Keratinocyte (primary cell): Measurements from ENCODE around the gene CBX8. TPM values are rescaled to one million over a fixed set of nuclear protein-coding genes. Genes with fewer than 3 reads are reported as not detected.

ENCODE experiments used
- DNase-seq: peaks from one replicate; pipeline ENCODE4 v3.0.0-alpha.2; 2011; ENCODE audit warnings: low read depth, missing footprints, low spot score
- FAIRE-seq: peaks from 2 replicates; lab custom pipeline; 2011; peaks lifted over from hg19 to GRCh38; lab: Jason Lieb, UNC
- H2AFZ ChIP-seq: 2 replicates; pipeline ENCODE4 v1.6.0; 2012; ENCODE audit warnings: low read length, control low read depth, inconsistent platforms; ENCODE audit not compliant: control insufficient read depth
- H3K27ac ChIP-seq: 2 replicates; pipeline ENCODE4 v1.5.1; 2011; ENCODE audit warnings: low read length; ENCODE audit not compliant: control insufficient read depth, insufficient read depth
- H3K27me3 ChIP-seq: 3 replicates; pipeline ENCODE4 v1.6.0; 2011; ENCODE audit warnings: low read length; ENCODE audit not compliant: control insufficient read depth, insufficient read depth; ENCODE audit errors: extremely low read depth
- H3K36me3 ChIP-seq, 2 experiments: 2 replicates in 1 of 2; 3 replicates in 1 of 2; pipeline ENCODE4 v1.5.1; 2011; ENCODE audit warnings: low read length in 2 of 2, mild to moderate bottlenecking in 1 of 2; ENCODE audit not compliant: control insufficient read depth in 2 of 2, insufficient read depth in 2 of 2; ENCODE audit errors: extremely low read depth in 1 of 2
- H3K4me1 ChIP-seq: 3 replicates; pipeline ENCODE4 v1.5.1; 2011; ENCODE audit warnings: low read length; ENCODE audit not compliant: control insufficient read depth, insufficient read depth; ENCODE audit errors: extremely low read depth
- H3K4me2 ChIP-seq: 3 replicates; pipeline ENCODE4 v1.6.0; 2011; ENCODE audit warnings: low read depth, low read length; ENCODE audit not compliant: control insufficient read depth, insufficient read depth; ENCODE audit errors: extremely low read depth
- H3K4me3 ChIP-seq, 3 experiments: fragments of 200-600 bp in 1 of 3; sonication (generic) in 1 of 3; 2 replicates in 2 of 3; 3 replicates in 1 of 3; pipeline ENCODE4 v1.5.1; 2011 to 2016; ENCODE audit warnings: low read length in 3 of 3, mild to moderate bottlenecking in 3 of 3, control low read depth in 2 of 3, inconsistent platforms in 1 of 3, low read depth in 1 of 3, mixed read lengths in 1 of 3, mixed run types in 1 of 3, moderate library complexity in 1 of 3; ENCODE audit not compliant: control insufficient read depth in 2 of 3, insufficient read depth in 2 of 3; ENCODE audit errors: extremely low read depth in 1 of 3
- H3K79me2 ChIP-seq: 2 replicates; pipeline ENCODE4 v1.6.0; 2012; ENCODE audit warnings: low read length; ENCODE audit not compliant: control insufficient read depth, insufficient read depth
- H3K9ac ChIP-seq: 3 replicates; pipeline ENCODE4 v1.6.0; 2011; ENCODE audit warnings: low read length; ENCODE audit not compliant: control insufficient read depth, insufficient read depth; ENCODE audit errors: extremely low read depth
- H3K9me1 ChIP-seq: 3 replicates; pipeline ENCODE4 v1.6.0; 2011; ENCODE audit warnings: low read length; ENCODE audit not compliant: control insufficient read depth, insufficient read depth; ENCODE audit errors: extremely low read depth
- H3K9me3 ChIP-seq: 2 replicates; pipeline ENCODE4 v1.5.1; 2012; ENCODE audit warnings: low read depth, low read length; ENCODE audit not compliant: control insufficient read depth
- H4K20me1 ChIP-seq: 3 replicates; pipeline ENCODE4 v1.6.0; 2011; ENCODE audit warnings: low read length; ENCODE audit not compliant: control insufficient read depth, insufficient read depth; ENCODE audit errors: extremely low read depth
- EZH2 ChIP-seq: IDR thresholded peaks from one replicate; pipeline ENCODE4 v1.6.1; 2012; ENCODE audit warnings: inconsistent platforms, mild to moderate bottlenecking, low read length, moderate library complexity
- dilution Hi-C: fragments of 300-500 bp; cut with MboI; formaldehyde crosslinking; loops from one replicate; pipeline ENCODE4 v1.7.0; 2020; ENCODE audit warnings: low sequenced_read_pairs; ENCODE audit not compliant: extremely low pct_ligation_motif_present
- polyA plus RNA-seq, 5 experiments: library from polyadenylated mRNA; depleted of rRNA in 3 of 5; stranded (reverse) in 3 of 5; stranded (forward) in 1 of 5; unstranded in 1 of 5; fragments of >200 nt; gene quantifications; 1 replicate in 1 of 5; 2 replicates in 3 of 5; 3 replicates in 1 of 5; pipeline versions ENCODE4 v1.2.1 to v1.2.3, GENCODE V29; 2011 to 2012; ENCODE audit warnings: missing spikeins in 2 of 5, low read depth in 1 of 5, low replicate concordance in 1 of 5
- TF ChIP-seq, protein P1 (sequence below), 3 experiments: IDR thresholded peaks in 1 of 3; conservative IDR thresholded peaks in 1 of 3; optimal IDR thresholded peaks in 1 of 3; 2 replicates in 2 of 3; 3 replicates in 1 of 3; pipeline versions ENCODE3 to v1.5.1; 2011; ENCODE audit warnings: low read length in 3 of 3, mild to moderate bottlenecking in 3 of 3, moderate library complexity in 2 of 3, control low read depth in 1 of 3, inconsistent platforms in 1 of 3; ENCODE audit not compliant: insufficient read depth in 2 of 3; ENCODE audit errors: extremely low read depth in 1 of 3

The CBX8 gene
- polyA plus RNA-seq, 1 donor (not counting 4 experiments of a cell fraction or from before 2014, with no cell fraction given), result 0.49 TPM

DNA sequence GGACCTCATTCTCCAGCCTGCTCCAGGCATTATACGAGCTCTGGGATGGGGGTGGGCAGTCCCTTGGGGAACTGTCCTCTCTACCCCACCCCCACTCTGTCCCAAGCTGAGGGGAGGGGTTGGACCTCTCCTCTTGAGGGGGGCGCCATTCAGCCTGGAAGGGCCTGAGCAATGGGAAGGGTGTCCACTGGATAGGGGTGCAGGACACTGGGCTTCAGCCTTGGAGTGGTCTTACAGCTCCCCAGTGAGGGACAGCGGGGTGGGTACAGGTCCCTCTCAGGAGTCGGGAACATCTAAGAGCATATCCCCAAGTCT, 9.5 kb upstream of the CBX8 start:
- Histone ChIP-seq H3K4me3 (no peak overlapping the region), H3K4me2 (no peak overlapping the region), H3K36me3 (no peaks in the 10 kb centered on the region), H3K9ac (no peak overlapping the region), H3K9me1 (no peaks in the 10 kb centered on the region), H2AFZ (no peak overlapping the region), H3K27ac (no peak overlapping the region), H4K20me1 (peaks cover 3% of the 10 kb centered on the region), H3K4me1 (peaks cover 9% of the 10 kb centered on the region), H3K79me2 (no peaks in the 10 kb centered on the region), H3K9me3 (no peaks in the 10 kb centered on the region), H3K27me3 (peaks cover 93% of the 10 kb centered on the region)
- no peak for DNase-seq
- TF ChIP-seq EZH2, result no peak
- TF ChIP-seq, protein P1, sequence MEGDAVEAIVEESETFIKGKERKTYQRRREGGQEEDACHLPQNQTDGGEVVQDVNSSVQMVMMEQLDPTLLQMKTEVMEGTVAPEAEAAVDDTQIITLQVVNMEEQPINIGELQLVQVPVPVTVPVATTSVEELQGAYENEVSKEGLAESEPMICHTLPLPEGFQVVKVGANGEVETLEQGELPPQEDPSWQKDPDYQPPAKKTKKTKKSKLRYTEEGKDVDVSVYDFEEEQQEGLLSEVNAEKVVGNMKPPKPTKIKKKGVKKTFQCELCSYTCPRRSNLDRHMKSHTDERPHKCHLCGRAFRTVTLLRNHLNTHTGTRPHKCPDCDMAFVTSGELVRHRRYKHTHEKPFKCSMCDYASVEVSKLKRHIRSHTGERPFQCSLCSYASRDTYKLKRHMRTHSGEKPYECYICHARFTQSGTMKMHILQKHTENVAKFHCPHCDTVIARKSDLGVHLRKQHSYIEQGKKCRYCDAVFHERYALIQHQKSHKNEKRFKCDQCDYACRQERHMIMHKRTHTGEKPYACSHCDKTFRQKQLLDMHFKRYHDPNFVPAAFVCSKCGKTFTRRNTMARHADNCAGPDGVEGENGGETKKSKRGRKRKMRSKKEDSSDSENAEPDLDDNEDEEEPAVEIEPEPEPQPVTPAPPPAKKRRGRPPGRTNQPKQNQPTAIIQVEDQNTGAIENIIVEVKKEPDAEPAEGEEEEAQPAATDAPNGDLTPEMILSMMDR (optimal IDR thresholded peaks at IDR 0.05 in 1 of 3, IDR thresholded peaks at IDR 0.05 in 1 of 3, conservative IDR thresholded peaks at IDR 0.05 in 1 of 3; ENCODE audit: extremely low read depth in 1 of 3, insufficient read depth in 2 of 3, low read length in 3 of 3), result no peak
- FAIRE-seq, result no peak
- dilution Hi-C loops, result no loop called here

DNA sequence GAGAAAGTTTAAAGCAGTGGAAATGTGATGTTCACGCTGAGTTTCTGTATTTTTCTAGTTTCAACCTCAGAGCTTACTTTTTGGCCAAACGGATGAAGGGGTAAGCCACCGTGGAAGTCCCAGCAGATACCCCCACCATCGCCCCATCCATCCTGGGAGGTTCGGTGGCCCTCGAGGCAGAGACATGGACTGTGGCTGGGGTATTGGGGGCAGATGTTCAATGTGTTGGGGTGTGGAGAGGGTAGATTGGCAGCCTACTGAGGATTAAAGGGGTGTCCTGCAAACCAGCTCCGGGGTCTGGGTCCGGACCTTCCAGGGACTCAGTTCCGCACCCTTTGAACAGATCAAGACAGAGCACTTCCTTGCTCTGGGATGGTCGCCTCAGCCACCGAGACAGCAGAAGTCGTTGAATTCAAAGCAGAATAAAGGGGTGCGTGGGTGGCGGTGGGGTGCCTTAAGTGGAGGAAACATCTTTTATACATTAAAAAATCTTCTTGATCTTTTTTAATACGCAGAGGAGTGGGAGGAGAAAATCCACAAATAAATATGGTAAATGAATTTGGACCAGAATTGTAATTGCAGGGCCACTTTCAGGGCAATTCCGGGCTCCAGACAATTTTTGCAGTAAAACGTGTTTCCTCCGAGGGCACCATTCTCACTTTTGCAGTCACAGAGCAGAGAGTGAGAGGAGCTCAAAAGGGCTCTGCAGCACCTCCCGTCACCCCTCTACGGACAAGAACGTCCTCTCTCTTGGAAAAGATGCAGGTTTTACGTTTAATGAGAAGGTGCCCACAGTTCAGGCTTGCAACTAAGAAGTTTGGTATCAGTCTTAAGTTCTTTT, 8.2 kb upstream of the CBX8 start:
- no peak overlapping the region for H3K27ac ChIP-seq
- no peaks in the 10 kb centered on the region for H3K9me3 ChIP-seq
- H3K9me1 ChIP-seq, result no peaks in the 10 kb centered on the region
- H3K4me3 ChIP-seq, result no peak overlapping the region
- peaks cover 95% of the 10 kb centered on the region for H3K27me3 ChIP-seq
- dilution Hi-C loops, result no loop called here
- H3K4me2 ChIP-seq, result no peak overlapping the region
- H3K9ac ChIP-seq, result no peak overlapping the region
- FAIRE-seq (no peak), DNase-seq (no peak)
- no peak overlapping the region for H2AFZ ChIP-seq
- peaks cover 3% of the 10 kb centered on the region for H4K20me1 ChIP-seq
- TF ChIP-seq, protein P1 (optimal IDR thresholded peaks at IDR 0.05 in 1 of 3, IDR thresholded peaks at IDR 0.05 in 1 of 3, conservative IDR thresholded peaks at IDR 0.05 in 1 of 3; ENCODE audit: extremely low read depth in 1 of 3, insufficient read depth in 2 of 3, low read length in 3 of 3), result no peak
- TF ChIP-seq EZH2, result no peak
- H3K36me3 ChIP-seq, result no peaks in the 10 kb centered on the region
- H3K79me2 ChIP-seq, result no peaks in the 10 kb centered on the region
- H3K4me1 ChIP-seq, result peaks cover 21% of the 10 kb centered on the region
